ENCODE data around the gene LIX1L.
"Not testable (repeated sequence)": the region's sequence is repeated elsewhere in the genome, so short reads cannot be mapped to it uniquely, and the experiment has no call there.

Gene LIX1L

GRCh38 chr1:145936247-145936646, 21.6 kb downstream of the LIX1L start:
- DNase-seq (ENCODE audit: low read depth), result no peak

- no peak for DNase-seq (ENCODE audit: low read depth)
Observed at GRCh38 chr1:145935708-145936107, 22.1 kb downstream of the LIX1L start.

GRCh38 chr1:145932522-145933009, 25.3 kb downstream of the LIX1L start:
- DNase-seq (ENCODE audit: low read depth), result not testable (repeated sequence)

GRCh38 chr1:145927916-145928643, 29.7 kb downstream of the LIX1L start:
- DNase-seq (ENCODE audit: low read depth), result no peak

DNA sequence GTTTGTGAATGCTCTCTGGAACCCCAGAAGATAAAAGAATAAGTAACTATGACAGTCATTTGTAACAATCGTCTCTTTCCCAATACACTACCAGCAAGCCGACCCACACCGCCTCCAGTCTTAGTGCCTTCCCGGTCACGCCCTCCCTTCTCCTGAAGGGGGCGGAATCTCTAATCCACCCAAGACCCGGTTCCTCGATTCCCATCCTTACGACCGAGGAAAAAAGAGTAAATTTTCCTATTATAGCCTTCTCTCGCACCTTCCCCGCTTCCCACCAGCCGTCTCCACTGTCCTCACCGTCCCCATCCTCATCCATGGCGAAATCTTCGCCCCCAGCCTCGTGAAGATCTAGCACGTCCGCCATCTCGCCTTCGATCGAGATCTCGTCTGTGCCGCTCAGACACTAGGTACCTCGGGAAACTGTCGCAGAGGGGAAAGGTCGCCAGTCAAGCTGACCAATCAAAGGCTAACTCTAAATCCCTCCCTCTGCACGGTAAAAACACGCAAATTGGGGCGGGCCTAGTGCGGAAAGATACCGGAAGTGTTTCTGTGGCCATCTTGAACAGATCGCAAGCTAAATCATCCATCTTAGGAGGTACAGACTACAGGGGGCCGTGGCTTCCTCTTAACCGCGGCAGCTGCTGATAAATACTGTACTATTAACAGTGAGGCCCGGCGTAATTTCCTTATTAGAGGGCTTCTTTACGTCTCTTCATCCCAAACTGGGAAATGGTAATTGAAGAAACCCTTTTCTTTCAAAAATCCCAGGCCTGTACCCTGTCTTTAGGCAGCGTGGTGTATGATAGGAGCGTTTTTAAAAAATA, 30.5 kb downstream of the LIX1L start, which contains the start of gene RBM8A:
Gene RBM8A (minus strand): TSS at position 422 of the 824 bp plus-strand sequence. CDS start 58 bp downstream, at position 364.
- peak; percentile 98 for DNase-seq (ENCODE audit: low read depth)

DNA sequence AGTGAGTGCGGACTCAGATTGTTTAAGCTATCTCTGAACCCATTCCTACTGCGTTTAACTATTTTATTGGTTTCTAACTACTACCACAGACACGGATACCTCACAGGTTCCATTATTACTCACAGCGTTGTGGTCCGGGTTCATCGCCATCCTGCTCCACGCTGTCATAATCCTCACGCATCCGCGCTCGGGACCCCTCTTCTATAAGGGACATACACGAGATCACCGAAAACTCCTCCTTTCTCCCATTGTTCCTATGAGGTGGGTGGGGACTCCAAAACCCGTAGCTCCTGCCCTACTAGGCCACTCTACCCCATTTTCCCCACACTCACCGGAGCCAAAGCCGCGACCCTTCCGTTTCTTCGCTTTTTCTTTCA, 31.1 kb downstream of the LIX1L start:
- no peak for DNase-seq (ENCODE audit: low read depth)

GRCh38 chr1:145922266-145922665, 35.6 kb downstream of the LIX1L start:
- no peak for DNase-seq (ENCODE audit: low read depth)

DNA sequence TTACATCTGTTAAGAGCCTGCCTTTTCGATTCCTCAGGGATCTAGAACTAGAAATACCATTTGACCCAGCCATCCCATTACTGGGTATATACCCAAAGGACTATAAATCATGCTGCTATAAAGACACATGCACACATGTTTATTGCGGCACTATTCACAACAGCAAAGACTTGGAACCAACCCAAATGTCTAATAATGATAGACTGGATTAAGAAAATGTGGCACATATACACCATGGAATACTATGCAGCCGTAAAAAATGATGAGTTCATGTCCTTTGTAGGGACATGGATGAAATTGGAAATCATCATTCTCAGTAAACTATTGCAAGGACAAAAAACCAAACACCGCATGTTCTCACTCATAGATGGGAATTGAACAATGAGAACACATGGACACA, 37.5 kb downstream of the LIX1L start:
- DNase-seq (ENCODE audit: low read depth), result not testable (repeated sequence)

- peak; percentile 30 for DNase-seq (ENCODE audit: low read depth)
Observed at GRCh38 chr1:145918992-145919939, 38.6 kb downstream of the LIX1L start.

- peak; percentile 76 for DNase-seq (ENCODE audit: low read depth)
Observed at GRCh38 chr1:145918144-145918991, 39.4 kb downstream of the LIX1L start, which contains the start of gene PEX11B. Gene PEX11B, minus strand, starts transcription at chr1:145918717. Its CDS starts 29 bp downstream, at chr1:145918688.

DNA sequence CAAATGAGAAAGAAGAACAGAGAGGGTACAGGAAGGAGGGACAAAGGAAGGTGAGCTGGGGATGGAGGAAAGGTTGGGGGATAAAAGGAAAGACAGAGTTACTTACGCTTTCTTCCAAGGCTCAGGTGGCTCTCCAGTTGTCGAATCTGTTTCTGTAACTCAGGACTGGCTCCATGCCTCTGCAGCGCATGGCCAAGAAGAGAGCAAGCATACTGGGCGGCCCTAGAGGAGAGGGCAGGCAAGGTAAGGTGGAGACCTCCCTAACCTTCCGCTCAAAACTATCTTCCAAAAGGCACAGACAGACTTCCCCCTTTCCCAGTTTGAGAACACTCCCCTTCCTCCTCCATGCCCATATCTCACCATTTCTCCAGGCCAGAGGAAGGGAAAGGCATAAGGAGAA, 40.2 kb downstream of the LIX1L start:
- DNase-seq (ENCODE audit: low read depth), result no peak

DNA sequence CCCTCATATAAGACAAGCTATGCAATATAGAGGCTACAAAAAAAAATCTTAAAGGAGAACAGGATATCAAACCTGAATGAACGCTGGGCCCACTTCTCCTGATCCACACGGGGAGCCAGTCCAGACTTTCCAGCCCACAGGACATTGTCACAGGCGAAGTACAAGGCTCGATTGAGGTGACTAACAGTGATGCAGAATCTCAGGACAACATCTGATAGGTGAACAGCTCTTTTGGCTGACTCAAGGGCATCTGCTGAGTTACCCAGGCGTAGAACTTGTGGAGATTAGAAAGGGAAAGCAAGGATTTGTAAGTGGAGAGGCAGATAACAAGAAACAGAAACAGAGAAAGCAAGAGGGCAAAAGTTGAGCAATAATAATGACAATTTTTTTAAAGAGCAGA, 41.1 kb downstream of the LIX1L start:
- no peak for DNase-seq (ENCODE audit: low read depth)

DNA sequence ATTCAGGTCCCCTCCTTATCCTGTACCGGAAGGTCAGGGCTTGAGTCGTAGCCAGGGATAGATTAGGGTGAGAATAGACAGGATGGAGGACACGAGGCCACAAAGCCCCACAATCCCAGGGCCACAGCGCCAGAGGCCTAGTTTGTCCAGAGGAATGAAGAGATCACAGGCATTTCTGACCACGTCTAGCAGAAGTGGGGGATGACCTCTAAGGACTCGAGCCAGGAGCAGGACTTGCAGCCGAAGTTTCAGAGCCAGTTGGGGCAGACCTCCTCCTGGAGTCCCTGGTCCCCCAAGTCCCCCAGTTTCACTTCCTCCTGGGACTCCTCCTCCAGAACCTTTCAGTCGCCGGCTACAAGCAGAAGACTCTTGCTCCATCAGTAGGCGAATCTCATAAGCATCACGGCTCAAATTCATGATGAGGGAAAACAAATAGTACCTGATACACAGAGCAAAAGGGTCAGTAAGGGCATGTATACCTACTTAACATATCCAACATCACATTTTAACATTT, 45.6 kb downstream of the LIX1L start:
- no peak for DNase-seq (ENCODE audit: low read depth)

DNA sequence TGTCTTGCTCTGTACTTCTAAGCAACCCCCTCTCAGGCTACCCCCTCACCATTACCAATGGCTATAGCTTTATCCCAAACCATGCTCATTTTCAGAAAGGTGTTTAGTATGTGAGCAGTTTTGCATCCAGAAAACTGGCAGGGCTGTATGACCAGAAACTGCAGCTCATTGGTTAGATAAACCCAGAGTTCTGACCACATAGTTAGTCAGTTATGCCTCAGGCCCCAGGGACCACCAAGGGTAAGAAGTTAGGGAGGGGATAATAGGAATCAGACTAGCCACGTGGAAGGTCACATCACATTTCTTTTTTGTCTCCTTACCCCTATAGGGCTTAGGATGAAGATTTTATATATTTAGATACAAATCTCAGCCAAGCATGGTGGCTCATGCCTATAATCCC, 49.2 kb downstream of the LIX1L start:
- DNase-seq (ENCODE audit: low read depth), result peak; percentile 91

DNA sequence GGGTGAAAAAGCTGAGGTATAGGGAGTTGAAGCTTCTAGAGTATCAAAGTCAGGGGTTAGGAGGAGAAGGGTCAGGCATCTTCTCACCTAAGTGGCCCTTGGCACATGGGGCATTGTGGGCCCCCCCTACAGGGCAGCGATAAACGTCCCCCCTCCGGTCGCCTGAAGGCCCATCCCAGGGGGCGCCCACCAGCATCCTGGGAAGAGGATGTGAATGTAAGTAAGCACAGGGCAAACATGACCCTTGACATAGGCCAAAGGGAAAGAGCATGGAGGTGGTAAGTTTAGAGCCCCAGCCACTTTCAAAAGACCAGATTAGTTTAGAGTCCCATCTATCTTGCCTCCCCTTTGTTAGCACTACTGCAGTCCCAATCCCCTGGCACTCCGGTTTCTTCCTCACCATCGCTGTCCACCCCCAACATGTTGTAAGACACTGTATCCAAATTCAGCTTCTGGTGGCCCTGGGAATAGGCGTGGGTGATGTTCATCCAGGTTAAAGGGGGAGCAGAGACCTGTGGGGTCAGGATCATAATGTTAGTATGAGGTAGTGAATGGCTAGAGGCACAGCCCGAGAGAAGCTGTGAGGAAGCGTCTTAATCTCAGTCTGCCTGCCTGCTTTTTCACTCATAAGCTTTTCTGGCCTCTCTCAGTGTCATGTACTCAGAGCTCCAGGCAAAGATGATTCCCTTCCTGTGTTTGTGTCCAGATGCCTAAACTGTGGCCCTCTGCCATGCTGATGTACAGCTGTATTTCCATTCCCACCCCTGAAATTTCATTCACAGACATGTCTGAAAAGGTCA, 50.7 kb downstream of the LIX1L start:
- DNase-seq (ENCODE audit: low read depth), result no peak

GRCh38 chr1:145901312-145902021, 56.4 kb downstream of the LIX1L start:
- no peak for DNase-seq (ENCODE audit: low read depth)

DNA sequence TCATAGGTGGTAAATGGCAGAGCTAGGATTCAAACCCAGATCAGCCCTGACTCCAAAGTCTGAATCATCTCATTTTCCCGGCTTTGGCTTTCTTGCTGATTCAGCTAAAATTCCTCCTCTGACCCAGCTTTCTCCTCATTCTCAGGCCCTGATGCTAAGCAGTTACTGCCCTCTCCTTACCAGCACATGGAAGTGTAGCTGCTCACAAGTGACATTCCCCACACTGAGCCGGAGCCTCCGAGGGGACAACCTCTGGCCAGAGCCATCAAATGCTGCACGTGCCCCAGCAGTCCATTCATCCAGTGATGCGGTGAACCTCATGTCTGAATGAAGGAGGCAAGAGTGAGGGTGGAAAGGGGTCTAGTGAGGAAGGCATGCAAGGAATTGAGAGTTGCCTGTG, 59.1 kb downstream of the LIX1L start:
- DNase-seq (ENCODE audit: low read depth), result no peak

DNA sequence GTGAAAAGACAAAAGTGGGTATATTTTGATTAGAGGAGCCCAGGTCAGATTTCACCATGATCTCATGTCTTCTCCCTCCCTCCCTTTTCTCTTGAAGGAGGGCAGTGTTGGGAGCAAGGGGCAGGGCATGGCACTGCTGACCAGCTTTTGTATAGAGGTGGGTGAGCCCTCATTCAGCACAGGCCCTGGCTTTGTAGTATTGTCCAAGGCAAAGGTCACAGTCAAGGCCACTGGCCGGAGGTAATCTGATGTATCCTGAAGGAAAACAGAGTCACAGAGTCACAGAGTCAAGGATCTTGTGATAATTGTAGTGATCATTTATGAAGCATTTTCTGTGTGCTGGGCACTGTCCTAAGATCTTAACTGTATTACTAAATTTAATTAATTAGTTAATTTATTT, 59.8 kb downstream of the LIX1L start:
- no peak for DNase-seq (ENCODE audit: low read depth)

DNA sequence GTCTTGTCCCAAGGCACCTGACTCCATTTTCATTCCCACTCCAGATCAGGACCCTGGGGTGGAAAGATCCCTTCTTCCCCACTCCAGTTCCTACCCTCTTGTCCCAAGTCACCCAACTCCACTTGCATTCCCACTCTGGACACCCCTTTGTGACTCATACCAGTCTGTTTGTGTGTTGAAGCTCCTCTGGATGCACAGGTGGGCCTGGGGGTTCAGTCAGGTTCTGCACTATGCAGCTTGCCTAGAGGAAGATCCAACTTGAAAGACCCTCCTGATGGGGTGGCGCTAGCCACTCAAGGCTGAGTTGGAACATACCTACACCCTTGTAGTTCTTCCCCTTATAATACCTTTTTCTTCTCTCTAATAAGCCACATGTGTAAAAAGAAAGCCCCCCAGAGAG, 62.3 kb downstream of the LIX1L start:
- DNase-seq (ENCODE audit: low read depth), result no peak

All from stromal cell of bone marrow (primary cell).